Gastroesophageal sphincter (tissue), 3 donors: ENCODE measurements around the gene KRTAP4-5.

Experiments
- EP300 ChIP-seq: sonication (generic); formaldehyde crosslinking; IDR thresholded peaks from one replicate; pipeline ENCODE4 v1.6.1; 2017; ENCODE audit warnings: antibody characterized with exemption, mild to moderate bottlenecking
- POLR2A ChIP-seq, 2 donors: fragments of 450-650 bp; IDR thresholded peaks; one replicate each; pipeline ENCODE4 v1.6.1; 2017; ENCODE audit warnings: antibody characterized with exemption in 2 of 2, mild to moderate bottlenecking in 2 of 2, moderate library complexity in 1 of 2
- POLR2AphosphoS5 ChIP-seq: sonication (generic); formaldehyde crosslinking; IDR thresholded peaks from one replicate; pipeline ENCODE4 v1.6.1; 2017; ENCODE audit warnings: antibody characterized with exemption
- TF ChIP-seq, protein P1 (sequence below), 4 experiments: fragments of 200-600 bp in 2 of 4; fragments of 450-650 bp in 2 of 4; sonication (generic) in 1 of 4; IDR thresholded peaks; one replicate each; pipeline ENCODE4 v1.5.1; 2017 to 2019; ENCODE audit warnings: antibody characterized with exemption in 4 of 4, mild to moderate bottlenecking in 2 of 4, moderate library complexity in 2 of 4

GRCh38 chr17:41125064-41125463 is 24.6 kb downstream of the KRTAP4-5 start:
- TF ChIP-seq EP300 (no peak), POLR2A (IDR thresholded peaks at IDR 0.05) (no peak), POLR2AphosphoS5 (no peak)
- TF ChIP-seq, protein P1, sequence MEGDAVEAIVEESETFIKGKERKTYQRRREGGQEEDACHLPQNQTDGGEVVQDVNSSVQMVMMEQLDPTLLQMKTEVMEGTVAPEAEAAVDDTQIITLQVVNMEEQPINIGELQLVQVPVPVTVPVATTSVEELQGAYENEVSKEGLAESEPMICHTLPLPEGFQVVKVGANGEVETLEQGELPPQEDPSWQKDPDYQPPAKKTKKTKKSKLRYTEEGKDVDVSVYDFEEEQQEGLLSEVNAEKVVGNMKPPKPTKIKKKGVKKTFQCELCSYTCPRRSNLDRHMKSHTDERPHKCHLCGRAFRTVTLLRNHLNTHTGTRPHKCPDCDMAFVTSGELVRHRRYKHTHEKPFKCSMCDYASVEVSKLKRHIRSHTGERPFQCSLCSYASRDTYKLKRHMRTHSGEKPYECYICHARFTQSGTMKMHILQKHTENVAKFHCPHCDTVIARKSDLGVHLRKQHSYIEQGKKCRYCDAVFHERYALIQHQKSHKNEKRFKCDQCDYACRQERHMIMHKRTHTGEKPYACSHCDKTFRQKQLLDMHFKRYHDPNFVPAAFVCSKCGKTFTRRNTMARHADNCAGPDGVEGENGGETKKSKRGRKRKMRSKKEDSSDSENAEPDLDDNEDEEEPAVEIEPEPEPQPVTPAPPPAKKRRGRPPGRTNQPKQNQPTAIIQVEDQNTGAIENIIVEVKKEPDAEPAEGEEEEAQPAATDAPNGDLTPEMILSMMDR (IDR thresholded peaks at IDR 0.05): no peak
